ENCODE data around the gene FOXL1. TPM values are rescaled to one million over a fixed set of nuclear protein-coding genes. Genes with fewer than 3 reads are reported as not detected.

The FOXL1 gene
- total and polyA plus RNA-seq, 2 of the 13 experiments (the other 11 are each of a cell fraction or from before 2014, with no cell fraction given), result not detected

DNA sequence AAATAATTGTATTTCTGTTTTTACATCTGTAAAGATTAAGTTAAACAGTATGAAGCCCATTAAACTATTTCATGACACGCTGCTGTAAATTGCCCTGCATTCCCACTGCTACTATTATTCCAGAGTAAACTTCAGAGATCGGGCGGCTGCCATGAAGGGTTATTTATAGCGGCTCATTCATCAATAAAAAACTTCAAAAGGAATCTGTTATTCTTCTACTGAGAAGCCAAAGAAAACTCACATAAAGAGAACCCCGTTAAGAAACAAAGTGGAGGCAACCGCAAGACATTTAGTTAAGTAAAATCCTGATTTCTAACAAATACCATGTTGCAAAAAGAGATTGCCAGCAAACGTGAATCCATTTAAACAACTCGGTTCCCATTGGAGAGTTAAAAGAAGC, 16.4 kb downstream of the FOXL1 start (continued):
- TF ChIP-seq, protein P1, sequence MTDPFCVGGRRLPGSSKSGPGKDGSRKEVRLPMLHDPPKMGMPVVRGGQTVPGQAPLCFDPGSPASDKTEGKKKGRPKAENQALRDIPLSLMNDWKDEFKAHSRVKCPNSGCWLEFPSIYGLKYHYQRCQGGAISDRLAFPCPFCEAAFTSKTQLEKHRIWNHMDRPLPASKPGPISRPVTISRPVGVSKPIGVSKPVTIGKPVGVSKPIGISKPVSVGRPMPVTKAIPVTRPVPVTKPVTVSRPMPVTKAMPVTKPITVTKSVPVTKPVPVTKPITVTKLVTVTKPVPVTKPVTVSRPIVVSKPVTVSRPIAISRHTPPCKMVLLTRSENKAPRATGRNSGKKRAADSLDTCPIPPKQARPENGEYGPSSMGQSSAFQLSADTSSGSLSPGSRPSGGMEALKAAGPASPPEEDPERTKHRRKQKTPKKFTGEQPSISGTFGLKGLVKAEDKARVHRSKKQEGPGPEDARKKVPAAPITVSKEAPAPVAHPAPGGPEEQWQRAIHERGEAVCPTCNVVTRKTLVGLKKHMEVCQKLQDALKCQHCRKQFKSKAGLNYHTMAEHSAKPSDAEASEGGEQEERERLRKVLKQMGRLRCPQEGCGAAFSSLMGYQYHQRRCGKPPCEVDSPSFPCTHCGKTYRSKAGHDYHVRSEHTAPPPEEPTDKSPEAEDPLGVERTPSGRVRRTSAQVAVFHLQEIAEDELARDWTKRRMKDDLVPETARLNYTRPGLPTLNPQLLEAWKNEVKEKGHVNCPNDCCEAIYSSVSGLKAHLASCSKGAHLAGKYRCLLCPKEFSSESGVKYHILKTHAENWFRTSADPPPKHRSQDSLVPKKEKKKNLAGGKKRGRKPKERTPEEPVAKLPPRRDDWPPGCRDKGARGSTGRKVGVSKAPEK (CRISPR knock-in tag; IDR thresholded peaks at IDR 0.05; ENCODE audit: borderline replicate concordance), result no peak
- TF ChIP-seq, protein P2, sequence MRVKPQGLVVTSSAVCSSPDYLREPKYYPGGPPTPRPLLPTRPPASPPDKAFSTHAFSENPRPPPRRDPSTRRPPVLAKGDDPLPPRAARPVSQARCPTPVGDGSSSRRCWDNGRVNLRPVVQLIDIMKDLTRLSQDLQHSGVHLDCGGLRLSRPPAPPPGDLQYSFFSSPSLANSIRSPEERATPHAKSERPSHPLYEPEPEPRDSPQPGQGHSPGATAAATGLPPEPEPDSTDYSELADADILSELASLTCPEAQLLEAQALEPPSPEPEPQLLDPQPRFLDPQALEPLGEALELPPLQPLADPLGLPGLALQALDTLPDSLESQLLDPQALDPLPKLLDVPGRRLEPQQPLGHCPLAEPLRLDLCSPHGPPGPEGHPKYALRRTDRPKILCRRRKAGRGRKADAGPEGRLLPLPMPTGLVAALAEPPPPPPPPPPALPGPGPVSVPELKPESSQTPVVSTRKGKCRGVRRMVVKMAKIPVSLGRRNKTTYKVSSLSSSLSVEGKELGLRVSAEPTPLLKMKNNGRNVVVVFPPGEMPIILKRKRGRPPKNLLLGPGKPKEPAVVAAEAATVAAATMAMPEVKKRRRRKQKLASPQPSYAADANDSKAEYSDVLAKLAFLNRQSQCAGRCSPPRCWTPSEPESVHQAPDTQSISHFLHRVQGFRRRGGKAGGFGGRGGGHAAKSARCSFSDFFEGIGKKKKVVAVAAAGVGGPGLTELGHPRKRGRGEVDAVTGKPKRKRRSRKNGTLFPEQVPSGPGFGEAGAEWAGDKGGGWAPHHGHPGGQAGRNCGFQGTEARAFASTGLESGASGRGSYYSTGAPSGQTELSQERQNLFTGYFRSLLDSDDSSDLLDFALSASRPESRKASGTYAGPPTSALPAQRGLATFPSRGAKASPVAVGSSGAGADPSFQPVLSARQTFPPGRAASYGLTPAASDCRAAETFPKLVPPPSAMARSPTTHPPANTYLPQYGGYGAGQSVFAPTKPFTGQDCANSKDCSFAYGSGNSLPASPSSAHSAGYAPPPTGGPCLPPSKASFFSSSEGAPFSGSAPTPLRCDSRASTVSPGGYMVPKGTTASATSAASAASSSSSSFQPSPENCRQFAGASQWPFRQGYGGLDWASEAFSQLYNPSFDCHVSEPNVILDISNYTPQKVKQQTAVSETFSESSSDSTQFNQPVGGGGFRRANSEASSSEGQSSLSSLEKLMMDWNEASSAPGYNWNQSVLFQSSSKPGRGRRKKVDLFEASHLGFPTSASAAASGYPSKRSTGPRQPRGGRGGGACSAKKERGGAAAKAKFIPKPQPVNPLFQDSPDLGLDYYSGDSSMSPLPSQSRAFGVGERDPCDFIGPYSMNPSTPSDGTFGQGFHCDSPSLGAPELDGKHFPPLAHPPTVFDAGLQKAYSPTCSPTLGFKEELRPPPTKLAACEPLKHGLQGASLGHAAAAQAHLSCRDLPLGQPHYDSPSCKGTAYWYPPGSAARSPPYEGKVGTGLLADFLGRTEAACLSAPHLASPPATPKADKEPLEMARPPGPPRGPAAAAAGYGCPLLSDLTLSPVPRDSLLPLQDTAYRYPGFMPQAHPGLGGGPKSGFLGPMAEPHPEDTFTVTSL (CRISPR knock-in tag; IDR thresholded peaks at IDR 0.05; ENCODE audit: borderline replicate concordance), result no peak

GRCh38 chr16:86595983-86596605, 17.7 kb downstream of the FOXL1 start:
- WGBS (ENCODE audit: low lambda C conversion rate), result 3% methylated on average over 9 of the region's 10 CpGs
- no peaks in the 10 kb centered on the region for H3K4me1 ChIP-seq (ENCODE audit: insufficient read depth, low read length)
- ChIA-PET POLR2A (no interaction called here), CTCF (ENCODE audit: low intra/inter-chr PET ratio, low total read pairs) (no interaction called here)
- in situ Hi-C loops (cut with HindIII; ENCODE audit: extremely low pct_ligation_motif_present, low pct_unique_long_range_greater_than_20kb), result no loop called here
- no peaks in the 10 kb centered on the region for H3K79me2 ChIP-seq (ENCODE audit: insufficient read depth, low read length)
- H4K20me1 ChIP-seq (ENCODE audit: insufficient read depth, low read length), result no peaks in the 10 kb centered on the region
- DNase-seq (ENCODE audit: low spot score) (no peak), ATAC-seq (no peak), FAIRE-seq (no peak)
- H3K4me3 ChIP-seq (replicated peaks in 1 of 3; ENCODE audit: insufficient read depth in 1 of 3, low read depth in 2 of 3, low read length in 3 of 3), result no peak overlapping the region
- H3K27me3 ChIP-seq (ENCODE audit: control insufficient read depth in 1 of 2, insufficient read depth in 2 of 2, low read length in 2 of 2), result peaks cover 6 to 63% of the 10 kb centered on the region in 2 experiments
- H3K27ac ChIP-seq (ENCODE audit: extremely low read length, insufficient read depth, low read length), result no peak overlapping the region
- no peaks in the 10 kb centered on the region for H3K9me3 ChIP-seq (ENCODE audit: low read length)
- H3K36me3 ChIP-seq (replicated peaks in 1 of 2; ENCODE audit: control insufficient read depth in 1 of 2, insufficient read depth in 2 of 2, low read length in 2 of 2), result no peaks in the 10 kb centered on the region
- no peak overlapping the region for H3K4me2 ChIP-seq (ENCODE audit: low read depth, low read length)
- no peak overlapping the region for H2AFZ ChIP-seq (ENCODE audit: low read length)
- no TSS peak for BruUV-seq (replicated peaks)
- intact Hi-C loops (cut with micrococcal nuclease; ENCODE audit: unreplicated experiment), result no loop called here
- no peak overlapping the region for H3K9ac ChIP-seq (ENCODE audit: insufficient read depth, low read depth, low read length)
- TF ChIP-seq NCOR1 (IDR thresholded peaks at IDR 0.05; ENCODE audit: borderline replicate concordance, low read length), result no peak
- no peak for TF ChIP-seq KLF16 (CRISPR knock-in tag; IDR thresholded peaks at IDR 0.05)
- TF ChIP-seq MBD4 (IDR thresholded peaks at IDR 0.05; ENCODE audit: borderline replicate concordance, low read length), result no peak
- no peak for TF ChIP-seq ZNF124 (CRISPR knock-in tag; IDR thresholded peaks at IDR 0.05)
- TF ChIP-seq, protein P3, sequence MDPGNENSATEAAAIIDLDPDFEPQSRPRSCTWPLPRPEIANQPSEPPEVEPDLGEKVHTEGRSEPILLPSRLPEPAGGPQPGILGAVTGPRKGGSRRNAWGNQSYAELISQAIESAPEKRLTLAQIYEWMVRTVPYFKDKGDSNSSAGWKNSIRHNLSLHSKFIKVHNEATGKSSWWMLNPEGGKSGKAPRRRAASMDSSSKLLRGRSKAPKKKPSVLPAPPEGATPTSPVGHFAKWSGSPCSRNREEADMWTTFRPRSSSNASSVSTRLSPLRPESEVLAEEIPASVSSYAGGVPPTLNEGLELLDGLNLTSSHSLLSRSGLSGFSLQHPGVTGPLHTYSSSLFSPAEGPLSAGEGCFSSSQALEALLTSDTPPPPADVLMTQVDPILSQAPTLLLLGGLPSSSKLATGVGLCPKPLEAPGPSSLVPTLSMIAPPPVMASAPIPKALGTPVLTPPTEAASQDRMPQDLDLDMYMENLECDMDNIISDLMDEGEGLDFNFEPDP (CRISPR knock-in tag; conservative IDR thresholded peaks at IDR 0.05), result 0 out of 2 replicates have a peak, but pooled peaks have one; percentile 46
- no peak for TF ChIP-seq ZBTB14 (CRISPR knock-in tag; IDR thresholded peaks at IDR 0.05)
- peak; percentile 59; the same call in 1 of the 2 replicates for TF ChIP-seq ZNF629 (CRISPR knock-in tag; conservative IDR thresholded peaks at IDR 0.05)
